GM23338 (cell line): ENCODE data around the gene CYP2C19. TPM values are rescaled to one million over a fixed set of nuclear protein-coding genes. Genes with fewer than 3 reads are reported as not detected.

Experiments
- ATAC-seq: fragments of 200-7000 bp; cut with Tn5 transposase; 3 replicates; pipeline ENCODE4 v1.9.1; 2020
- DNase-seq: peaks from one replicate; pipeline ENCODE4 v3.0.0-alpha.2; 2015; ENCODE audit warnings: low spot score
- H2AFZ ChIP-seq: fragments of 200-600 bp; sonication (generic); 2 replicates; pipeline ENCODE4 v1.8.0; 2016; ENCODE audit warnings: antibody characterized with exemption, mild to moderate bottlenecking, moderate library complexity
- H3F3A ChIP-seq: fragments of 200-600 bp; sonication (generic); replicated peaks from 2 replicates; pipeline ENCODE4 v1.8.0; 2017; ENCODE audit warnings: antibody characterized with exemption, mixed run types, low read depth
- H3K27ac ChIP-seq: fragments of 200-600 bp; sonication (generic); 2 replicates; pipeline ENCODE4 v1.6.1; 2016; ENCODE audit warnings: low read depth
- H3K27me3 ChIP-seq: fragments of 200-600 bp; sonication (generic); 2 replicates; pipeline ENCODE4 v1.8.0; 2016; ENCODE audit warnings: mild to moderate bottlenecking, mixed run types, moderate library complexity; ENCODE audit not compliant: insufficient read depth
- H3K36me3 ChIP-seq: fragments of 200-600 bp; sonication (generic); 2 replicates; pipeline ENCODE4 v1.8.0; 2016; ENCODE audit warnings: mild to moderate bottlenecking; ENCODE audit not compliant: insufficient read depth
- H3K4me1 ChIP-seq: fragments of 200-600 bp; sonication (generic); 2 replicates; pipeline ENCODE4 v1.8.0; 2016; ENCODE audit warnings: mild to moderate bottlenecking, moderate library complexity; ENCODE audit not compliant: insufficient read depth
- H3K4me2 ChIP-seq: fragments of 200-600 bp; sonication (generic); 2 replicates; pipeline ENCODE4 v1.7.1; 2017; ENCODE audit warnings: mixed run types
- H3K4me3 ChIP-seq: fragments of 200-600 bp; sonication (generic); 2 replicates; pipeline ENCODE4 v1.6.1; 2016; ENCODE audit warnings: mixed run types
- H3K79me2 ChIP-seq: fragments of 200-600 bp; sonication (generic); replicated peaks from 2 replicates; pipeline ENCODE4 v1.8.0; 2017; ENCODE audit warnings: mild to moderate bottlenecking; ENCODE audit not compliant: insufficient read depth
- H3K9me2 ChIP-seq: fragments of 200-600 bp; sonication (generic); 2 replicates; pipeline ENCODE4 v1.8.0; 2017; ENCODE audit not compliant: insufficient read depth
- H4K20me1 ChIP-seq: fragments of 200-600 bp; sonication (generic); replicated peaks from 2 replicates; pipeline ENCODE4 v1.8.0; 2017; ENCODE audit warnings: mild to moderate bottlenecking; ENCODE audit not compliant: insufficient read depth
- H3K27ac Mint-ChIP-seq: 2 replicates; pipeline ENCODE4 v1.8.0; 2020; ENCODE audit warnings: inconsistent platforms, mild to moderate bottlenecking, moderate library complexity, mixed read lengths
- H3K27me3 Mint-ChIP-seq: 3 replicates; pipeline ENCODE4 v1.8.0; 2022; ENCODE audit warnings: low read depth, mild to moderate bottlenecking, moderate library complexity, mixed read lengths, inconsistent platforms; ENCODE audit not compliant: insufficient read depth, poor library complexity
- H3K36me3 Mint-ChIP-seq: 3 replicates; pipeline ENCODE4 v1.8.0; 2021; ENCODE audit warnings: low read depth, mild to moderate bottlenecking, inconsistent platforms, moderate library complexity, mixed read lengths
- H3K4me1 Mint-ChIP-seq: 3 replicates; pipeline ENCODE4 v1.8.0; 2020; ENCODE audit warnings: mild to moderate bottlenecking, inconsistent platforms, mixed read lengths
- H3K4me3 Mint-ChIP-seq: 3 replicates; pipeline ENCODE4 v1.8.0; 2021; ENCODE audit warnings: moderate library complexity, mild to moderate bottlenecking, inconsistent platforms, mixed read lengths
- H3K9me3 Mint-ChIP-seq: 3 replicates; pipeline ENCODE4 v1.8.0; 2020; ENCODE audit warnings: moderate library complexity, mild to moderate bottlenecking, inconsistent platforms, mixed read lengths
- CREB1 ChIP-seq: fragments of 250-450 bp; sonication (Bioruptor Pico); IDR thresholded peaks from 2 replicates; pipeline ENCODE4 v1.5.0; 2020; ENCODE audit warnings: low read depth, mild to moderate bottlenecking, moderate library complexity
- CTCF ChIP-seq, 2 experiments: fragments of 200-600 bp in 1 of 2; sonication (generic) in 1 of 2; conservative IDR thresholded peaks; 2 replicates each; pipeline versions ENCODE4 v1.5.1 to v1.6.1; 2016 to 2017; ENCODE audit warnings: antibody characterized with exemption in 2 of 2, low read depth in 2 of 2, mild to moderate bottlenecking in 2 of 2, moderate library complexity in 1 of 2
- EZH2 ChIP-seq: fragments of 200-600 bp; sonication (generic); IDR thresholded peaks from one replicate; pipeline ENCODE4 v1.8.0; 2017; ENCODE audit warnings: antibody characterized with exemption, mild to moderate bottlenecking, low read depth; ENCODE audit not compliant: unreplicated experiment
- EZH2phosphoT487 ChIP-seq: fragments of 200-600 bp; sonication (generic); IDR thresholded peaks from one replicate; pipeline ENCODE4 v1.8.1; 2018; ENCODE audit warnings: antibody characterized with exemption; ENCODE audit not compliant: unreplicated experiment
- JUNB ChIP-seq: IDR thresholded peaks from one replicate; pipeline ENCODE4 v1.6.1; 2016; ENCODE audit warnings: antibody characterized with exemption; ENCODE audit not compliant: unreplicated experiment
- NANOG ChIP-seq: IDR thresholded peaks from 2 replicates; pipeline ENCODE4 v1.6.1; 2016; ENCODE audit warnings: antibody characterized with exemption, borderline replicate concordance
- POLR2AphosphoS5 ChIP-seq: IDR thresholded peaks from 2 replicates; pipeline ENCODE4 v1.6.1; 2016; ENCODE audit warnings: antibody characterized with exemption, low read depth
- REST ChIP-seq: IDR thresholded peaks from one replicate; pipeline ENCODE4 v1.6.1; 2018; ENCODE audit warnings: antibody characterized with exemption; ENCODE audit not compliant: unreplicated experiment
- STAT1 ChIP-seq: IDR thresholded peaks from one replicate; pipeline ENCODE4 v1.6.1; 2016; ENCODE audit warnings: antibody characterized with exemption; ENCODE audit not compliant: unreplicated experiment
- ZNF114 ChIP-seq: fragments of 250-450 bp; sonication (Bioruptor Pico); IDR thresholded peaks from 2 replicates; pipeline ENCODE4 v1.5.0; 2020; ENCODE audit warnings: mild to moderate bottlenecking, moderate library complexity
- ZNF331 ChIP-seq: fragments of 250-450 bp; sonication (Bioruptor Pico); IDR thresholded peaks from 2 replicates; pipeline ENCODE4 v1.5.0; 2020; ENCODE audit warnings: low read depth, mild to moderate bottlenecking, moderate library complexity
- polyA plus RNA-seq: library from polyadenylated mRNA; unstranded; fragments of >200 nt; fragmentation: Nextera tagmentation; extraction: Ambion mirVana; gene quantifications from 2 replicates; pipeline ENCODE4 v1.2.1, GENCODE V29; 2016
- total RNA-seq: library from RNA; depleted of rRNA; stranded (reverse); fragments of >200 nt; shearing (Covaris generic); gene quantifications from 2 replicates; pipeline ENCODE4 v1.2.3, GENCODE V29; 2014
- TF ChIP-seq, protein P1 (sequence below): fragments of 250-450 bp; sonication (Bioruptor Pico); IDR thresholded peaks from 2 replicates; pipeline ENCODE4 v1.5.0; 2020; ENCODE audit warnings: mild to moderate bottlenecking, moderate library complexity
- TF ChIP-seq, protein P2 (sequence below): IDR thresholded peaks from 2 replicates; pipeline ENCODE4 v1.6.1; 2016; ENCODE audit warnings: antibody characterized with exemption

CYP2C19 gene
- total and polyA plus RNA-seq, 2 experiments from 2014 or later: 0.21 TPM; not detected in 1

DNA sequence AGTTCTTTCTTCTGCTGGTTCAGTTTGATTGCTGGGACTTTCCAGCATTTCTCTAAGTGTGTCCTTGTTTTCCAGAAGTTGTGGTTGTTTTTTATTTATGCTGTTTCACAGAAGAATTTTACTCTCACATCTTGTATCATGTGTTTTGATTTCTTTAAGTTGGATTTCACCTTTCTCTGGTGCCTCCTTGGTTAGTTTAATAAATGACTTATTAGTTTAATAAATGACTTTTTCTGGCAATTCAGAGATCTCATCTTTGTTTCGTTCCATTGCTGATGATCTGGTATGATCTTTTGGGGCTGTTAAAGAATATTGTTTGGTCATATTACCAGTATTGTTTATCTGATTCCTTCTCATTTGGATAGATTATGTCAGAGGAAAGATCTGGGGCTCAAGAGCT, 116.2 kb downstream of the CYP2C19 start:
- no peaks in the 10 kb centered on the region for H3K27me3 Mint-ChIP-seq
- H3K79me2 ChIP-seq: no peaks in the 10 kb centered on the region
- H3K4me1 Mint-ChIP-seq: peaks cover 6% of the 10 kb centered on the region; the same call in 1 of the 3 replicates
- no peak overlapping the region for H3K4me3 Mint-ChIP-seq
- no peaks in the 10 kb centered on the region for H3K9me2 ChIP-seq
- H4K20me1 ChIP-seq: no peaks in the 10 kb centered on the region
- no peaks in the 10 kb centered on the region for H3K36me3 ChIP-seq
- H3K9me3 Mint-ChIP-seq: no peaks in the 10 kb centered on the region
- H3K4me3 ChIP-seq: no peak overlapping the region
- no peak overlapping the region for H3K4me2 ChIP-seq
- TF ChIP-seq CREB1 (CRISPR knock-in tag) (no peak), JUNB (no peak), EZH2phosphoT487 (no peak), CTCF (conservative IDR thresholded peaks at IDR 0.05; ENCODE audit: low read depth in 2 of 2) (no peak), REST (no peak), EZH2 (no peak), NANOG (no peak), STAT1 (no peak), POLR2AphosphoS5 (no peak), ZNF331 (CRISPR knock-in tag) (no peak), ZNF114 (CRISPR knock-in tag) (no peak)
- TF ChIP-seq, protein P1, sequence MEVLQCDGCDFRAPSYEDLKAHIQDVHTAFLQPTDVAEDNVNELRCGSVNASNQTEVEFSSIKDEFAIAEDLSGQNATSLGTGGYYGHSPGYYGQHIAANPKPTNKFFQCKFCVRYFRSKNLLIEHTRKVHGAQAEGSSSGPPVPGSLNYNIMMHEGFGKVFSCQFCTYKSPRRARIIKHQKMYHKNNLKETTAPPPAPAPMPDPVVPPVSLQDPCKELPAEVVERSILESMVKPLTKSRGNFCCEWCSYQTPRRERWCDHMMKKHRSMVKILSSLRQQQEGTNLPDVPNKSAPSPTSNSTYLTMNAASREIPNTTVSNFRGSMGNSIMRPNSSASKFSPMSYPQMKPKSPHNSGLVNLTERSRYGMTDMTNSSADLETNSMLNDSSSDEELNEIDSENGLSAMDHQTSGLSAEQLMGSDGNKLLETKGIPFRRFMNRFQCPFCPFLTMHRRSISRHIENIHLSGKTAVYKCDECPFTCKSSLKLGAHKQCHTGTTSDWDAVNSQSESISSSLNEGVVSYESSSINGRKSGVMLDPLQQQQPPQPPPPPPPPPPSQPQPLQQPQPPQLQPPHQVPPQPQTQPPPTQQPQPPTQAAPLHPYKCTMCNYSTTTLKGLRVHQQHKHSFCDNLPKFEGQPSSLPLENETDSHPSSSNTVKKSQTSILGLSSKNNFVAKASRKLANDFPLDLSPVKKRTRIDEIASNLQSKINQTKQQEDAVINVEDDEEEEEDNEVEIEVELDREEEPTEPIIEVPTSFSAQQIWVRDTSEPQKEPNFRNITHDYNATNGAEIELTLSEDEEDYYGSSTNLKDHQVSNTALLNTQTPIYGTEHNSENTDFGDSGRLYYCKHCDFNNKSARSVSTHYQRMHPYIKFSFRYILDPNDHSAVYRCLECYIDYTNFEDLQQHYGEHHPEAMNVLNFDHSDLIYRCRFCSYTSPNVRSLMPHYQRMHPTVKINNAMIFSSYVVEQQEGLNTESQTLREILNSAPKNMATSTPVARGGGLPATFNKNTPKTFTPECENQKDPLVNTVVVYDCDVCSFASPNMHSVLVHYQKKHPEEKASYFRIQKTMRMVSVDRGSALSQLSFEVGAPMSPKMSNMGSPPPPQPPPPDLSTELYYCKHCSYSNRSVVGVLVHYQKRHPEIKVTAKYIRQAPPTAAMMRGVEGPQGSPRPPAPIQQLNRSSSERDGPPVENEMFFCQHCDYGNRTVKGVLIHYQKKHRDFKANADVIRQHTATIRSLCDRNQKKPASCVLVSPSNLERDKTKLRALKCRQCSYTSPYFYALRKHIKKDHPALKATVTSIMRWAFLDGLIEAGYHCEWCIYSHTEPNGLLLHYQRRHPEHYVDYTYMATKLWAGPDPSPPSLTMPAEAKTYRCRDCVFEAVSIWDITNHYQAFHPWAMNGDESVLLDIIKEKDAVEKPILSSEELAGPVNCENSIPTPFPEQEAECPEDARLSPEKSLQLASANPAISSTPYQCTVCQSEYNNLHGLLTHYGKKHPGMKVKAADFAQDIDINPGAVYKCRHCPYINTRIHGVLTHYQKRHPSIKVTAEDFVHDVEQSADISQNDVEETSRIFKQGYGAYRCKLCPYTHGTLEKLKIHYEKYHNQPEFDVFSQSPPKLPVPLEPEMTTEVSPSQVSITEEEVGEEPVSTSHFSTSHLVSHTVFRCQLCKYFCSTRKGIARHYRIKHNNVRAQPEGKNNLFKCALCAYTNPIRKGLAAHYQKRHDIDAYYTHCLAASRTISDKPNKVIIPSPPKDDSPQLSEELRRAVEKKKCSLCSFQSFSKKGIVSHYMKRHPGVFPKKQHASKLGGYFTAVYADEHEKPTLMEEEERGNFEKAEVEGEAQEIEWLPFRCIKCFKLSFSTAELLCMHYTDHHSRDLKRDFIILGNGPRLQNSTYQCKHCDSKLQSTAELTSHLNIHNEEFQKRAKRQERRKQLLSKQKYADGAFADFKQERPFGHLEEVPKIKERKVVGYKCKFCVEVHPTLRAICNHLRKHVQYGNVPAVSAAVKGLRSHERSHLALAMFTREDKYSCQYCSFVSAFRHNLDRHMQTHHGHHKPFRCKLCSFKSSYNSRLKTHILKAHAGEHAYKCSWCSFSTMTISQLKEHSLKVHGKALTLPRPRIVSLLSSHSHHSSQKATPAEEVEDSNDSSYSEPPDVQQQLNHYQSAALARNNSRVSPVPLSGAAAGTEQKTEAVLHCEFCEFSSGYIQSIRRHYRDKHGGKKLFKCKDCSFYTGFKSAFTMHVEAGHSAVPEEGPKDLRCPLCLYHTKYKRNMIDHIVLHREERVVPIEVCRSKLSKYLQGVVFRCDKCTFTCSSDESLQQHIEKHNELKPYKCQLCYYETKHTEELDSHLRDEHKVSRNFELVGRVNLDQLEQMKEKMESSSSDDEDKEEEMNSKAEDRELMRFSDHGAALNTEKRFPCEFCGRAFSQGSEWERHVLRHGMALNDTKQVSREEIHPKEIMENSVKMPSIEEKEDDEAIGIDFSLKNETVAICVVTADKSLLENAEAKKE (CRISPR knock-in tag): no peak
- TF ChIP-seq, protein P2, sequence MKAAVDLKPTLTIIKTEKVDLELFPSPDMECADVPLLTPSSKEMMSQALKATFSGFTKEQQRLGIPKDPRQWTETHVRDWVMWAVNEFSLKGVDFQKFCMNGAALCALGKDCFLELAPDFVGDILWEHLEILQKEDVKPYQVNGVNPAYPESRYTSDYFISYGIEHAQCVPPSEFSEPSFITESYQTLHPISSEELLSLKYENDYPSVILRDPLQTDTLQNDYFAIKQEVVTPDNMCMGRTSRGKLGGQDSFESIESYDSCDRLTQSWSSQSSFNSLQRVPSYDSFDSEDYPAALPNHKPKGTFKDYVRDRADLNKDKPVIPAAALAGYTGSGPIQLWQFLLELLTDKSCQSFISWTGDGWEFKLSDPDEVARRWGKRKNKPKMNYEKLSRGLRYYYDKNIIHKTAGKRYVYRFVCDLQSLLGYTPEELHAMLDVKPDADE: no peak
- DNase-seq (no peak), ATAC-seq (no peak)
- H3K27ac ChIP-seq: no peak overlapping the region
- no peaks in the 10 kb centered on the region for H3K27me3 ChIP-seq
- no peak overlapping the region for H2AFZ ChIP-seq
- H3K36me3 Mint-ChIP-seq: no peaks in the 10 kb centered on the region
- H3F3A ChIP-seq: no peaks in the 10 kb centered on the region
- H3K27ac Mint-ChIP-seq: no peak overlapping the region
- H3K4me1 ChIP-seq: no peaks in the 10 kb centered on the region
